T follicular helper cell (primary cell): ENCODE measurements around the gene GATA1.
A peak's percentile ranks its signal among the peaks of the same experiment; 100 is the strongest.

Source experiments
- DNase-seq: peaks from one replicate; pipeline ENCODE4 v3.0.0-alpha.2; 2020; ENCODE audit warnings: low read depth

The GATA1 gene

DNA sequence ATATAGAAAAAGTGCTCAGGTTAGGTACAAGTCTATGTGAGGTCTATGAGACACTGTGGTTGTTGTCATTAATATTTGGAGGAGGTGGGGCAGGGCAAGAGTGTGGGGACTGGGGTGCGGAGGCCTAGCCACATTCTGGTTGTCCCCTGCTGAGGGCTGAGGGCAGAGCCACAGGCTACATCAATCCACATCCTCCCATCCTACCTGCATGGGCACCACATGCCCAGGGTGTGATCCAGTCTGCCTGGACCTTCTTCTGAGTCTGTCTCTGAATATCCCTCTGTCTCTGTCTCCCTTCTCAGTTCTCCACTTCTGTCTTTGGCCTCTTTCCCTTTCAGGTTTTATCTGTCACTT is 1.2 kb upstream of the GATA1 start:
- DNase-seq = no peak

DNA sequence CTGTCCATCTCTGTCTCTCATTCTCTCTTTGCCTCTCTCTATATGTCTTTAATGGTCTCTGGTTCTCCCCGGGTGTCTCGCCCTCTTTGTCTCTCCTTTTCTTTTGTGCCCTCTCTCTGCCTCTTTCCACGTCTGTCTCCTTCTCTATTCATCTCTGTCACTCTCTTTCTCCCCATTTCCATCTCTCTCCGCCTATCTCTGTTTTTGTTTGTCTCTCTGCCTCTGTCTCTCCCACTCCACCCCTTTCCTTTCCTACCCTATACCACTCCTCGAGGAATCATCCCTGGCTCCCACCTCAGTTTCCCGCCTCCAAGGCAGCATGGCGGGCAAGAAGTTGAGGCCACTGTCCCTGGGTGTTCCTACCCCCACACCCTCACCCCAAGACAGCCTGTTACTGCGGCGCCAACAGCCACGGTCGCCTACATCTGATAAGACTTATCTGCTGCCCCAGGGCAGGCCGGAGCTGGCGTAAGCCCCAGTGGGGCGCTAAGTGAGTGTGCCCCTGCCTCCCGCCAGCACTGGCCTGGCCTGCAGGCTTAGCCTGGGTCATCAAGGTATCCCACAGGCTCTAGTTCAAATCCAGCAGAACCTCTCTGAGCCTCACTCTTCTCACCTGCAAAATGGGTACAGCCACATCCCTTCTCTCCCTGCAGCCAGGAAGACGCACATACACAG is 713 bp upstream of the GATA1 start:
- DNase-seq = no peak

DNA sequence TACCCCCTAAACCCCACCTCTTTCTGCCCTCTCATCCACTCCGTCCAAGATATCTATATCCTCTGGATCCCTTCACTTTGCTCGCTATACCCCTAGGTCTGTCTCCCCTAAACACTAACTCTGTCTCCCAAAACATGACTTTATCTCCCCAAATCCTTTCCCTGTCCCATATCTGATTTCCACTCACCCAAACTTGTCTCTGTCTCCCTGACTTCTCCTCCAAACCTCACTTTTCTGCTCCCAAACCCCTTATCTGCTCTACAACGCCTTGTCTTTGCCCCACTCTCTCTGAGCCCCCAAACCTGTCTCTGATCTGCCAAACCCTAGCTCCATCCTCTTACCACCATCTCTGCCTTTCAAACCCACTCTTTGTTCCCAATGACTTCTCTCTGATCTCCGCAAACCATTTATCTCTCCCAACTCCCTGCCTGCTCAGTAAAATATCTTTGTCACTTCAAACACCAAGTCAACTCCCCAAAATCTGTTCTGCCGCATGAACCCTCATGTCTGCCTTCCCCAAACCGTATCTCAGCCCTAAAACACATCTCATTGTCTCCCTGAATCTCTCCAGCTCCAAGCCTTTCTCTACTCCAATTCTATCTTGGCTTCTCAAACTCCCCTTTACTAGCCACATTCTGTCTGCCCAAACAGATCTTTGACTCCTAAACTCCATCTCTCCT is 575 bp downstream of the GATA1 start:
- no peak for DNase-seq

DNA sequence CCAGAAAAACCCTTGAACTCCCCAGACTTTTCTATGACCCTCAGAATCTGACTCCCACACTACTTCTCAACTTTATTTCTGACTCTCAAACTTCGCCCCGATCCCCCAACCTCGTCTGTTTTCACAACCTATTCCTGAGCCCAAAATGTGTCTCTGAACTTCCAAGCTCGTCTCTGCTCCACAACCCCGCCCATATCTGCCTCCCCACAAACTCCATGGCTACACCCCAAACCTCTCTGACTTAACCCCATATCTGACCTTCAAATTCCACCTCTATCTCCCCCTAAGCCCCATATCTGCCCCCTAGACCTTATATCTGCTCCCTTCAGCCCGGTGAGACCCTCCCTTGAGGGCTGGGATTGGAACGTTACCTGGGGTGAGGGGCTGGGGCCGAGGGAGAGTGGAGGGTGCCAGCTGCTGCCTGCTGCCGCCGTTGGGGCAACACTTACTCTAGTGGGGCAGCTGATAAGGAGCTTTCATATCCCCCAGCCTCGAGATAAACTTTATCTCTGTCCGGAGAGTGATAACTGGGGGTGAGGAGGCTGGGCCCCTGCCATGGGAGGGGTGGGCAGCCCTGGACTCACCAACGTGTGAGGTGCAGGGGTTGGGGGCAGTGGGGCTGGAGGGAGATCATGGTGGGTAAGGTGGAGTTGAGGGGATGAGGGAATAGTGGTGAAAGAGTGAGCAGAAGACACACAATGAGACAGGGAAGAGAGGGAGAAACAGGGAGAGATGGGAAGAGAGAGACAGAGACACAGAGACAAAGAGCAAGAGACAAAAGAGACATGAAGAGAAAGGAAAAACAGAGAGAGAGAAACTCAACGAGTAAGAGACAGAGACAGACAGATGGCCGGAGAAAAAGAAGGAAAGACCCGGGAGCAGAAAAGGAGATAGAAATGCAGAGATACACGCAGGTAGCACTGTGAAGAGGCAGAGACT is 1.4 kb downstream of the GATA1 start:
- DNase-seq = no peak

DNA sequence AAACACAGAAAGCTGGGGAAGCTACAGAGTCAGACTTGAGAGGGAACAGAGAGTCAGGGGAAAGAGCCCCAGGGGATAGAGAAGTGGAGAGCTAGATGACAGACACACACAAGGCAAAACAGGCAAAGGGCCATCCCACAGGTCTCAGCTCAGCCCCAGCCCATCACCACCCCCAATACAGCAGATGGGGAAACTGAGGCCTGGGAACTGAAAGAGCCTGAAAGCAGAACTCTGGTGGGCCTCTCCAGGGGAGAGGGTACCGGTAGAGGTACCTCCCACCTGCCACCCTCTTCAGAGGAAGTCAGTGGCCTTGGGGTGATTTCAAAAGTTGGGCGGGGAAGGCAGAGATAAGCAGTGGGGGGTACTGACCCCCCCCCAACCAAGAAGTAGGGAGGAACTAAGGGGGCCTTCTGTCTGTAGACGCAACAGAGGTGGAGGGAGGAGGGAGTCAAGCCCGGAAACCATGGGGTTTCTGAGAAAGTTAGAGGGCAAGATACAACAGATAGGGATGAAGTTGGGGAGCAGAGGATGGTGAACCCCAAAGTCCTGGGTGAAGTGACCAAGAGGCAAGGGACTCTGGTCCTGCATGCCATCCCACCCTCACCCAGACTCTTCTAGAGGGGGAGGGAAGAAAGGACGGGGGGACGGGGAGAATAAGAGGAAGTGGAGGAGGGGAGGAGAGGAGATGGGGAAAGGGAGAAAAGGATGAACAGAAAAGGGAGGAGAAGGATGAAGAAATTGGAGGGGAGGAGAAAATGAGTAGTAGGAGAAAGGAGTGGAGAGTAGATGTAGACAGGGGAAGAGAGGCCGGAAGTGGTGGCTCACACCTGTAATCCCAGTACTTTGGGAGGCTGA is 3.2 kb downstream of the GATA1 start:
- DNase-seq = no peak

DNA sequence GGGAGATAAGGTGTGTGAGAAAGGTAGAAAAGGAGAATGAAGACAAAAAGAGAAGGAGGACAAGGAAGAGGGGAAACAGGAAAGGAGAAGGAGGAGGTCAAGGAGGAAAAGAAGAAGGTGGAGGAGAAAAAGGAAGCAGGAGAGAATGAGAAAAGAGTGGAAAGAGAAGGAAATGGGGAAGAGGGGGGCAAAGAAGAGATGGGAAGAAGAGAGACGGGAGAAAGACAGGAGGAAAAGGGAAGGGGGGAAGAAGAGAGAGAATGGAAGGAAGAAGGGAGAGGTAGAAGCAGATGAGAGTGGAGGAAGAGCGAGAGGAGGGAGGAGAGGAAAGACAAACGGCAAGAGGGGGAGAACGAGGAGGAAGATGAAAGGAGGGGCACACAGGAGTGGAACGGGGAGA is 4.1 kb downstream of the GATA1 start:
- DNase-seq = no peak

DNA sequence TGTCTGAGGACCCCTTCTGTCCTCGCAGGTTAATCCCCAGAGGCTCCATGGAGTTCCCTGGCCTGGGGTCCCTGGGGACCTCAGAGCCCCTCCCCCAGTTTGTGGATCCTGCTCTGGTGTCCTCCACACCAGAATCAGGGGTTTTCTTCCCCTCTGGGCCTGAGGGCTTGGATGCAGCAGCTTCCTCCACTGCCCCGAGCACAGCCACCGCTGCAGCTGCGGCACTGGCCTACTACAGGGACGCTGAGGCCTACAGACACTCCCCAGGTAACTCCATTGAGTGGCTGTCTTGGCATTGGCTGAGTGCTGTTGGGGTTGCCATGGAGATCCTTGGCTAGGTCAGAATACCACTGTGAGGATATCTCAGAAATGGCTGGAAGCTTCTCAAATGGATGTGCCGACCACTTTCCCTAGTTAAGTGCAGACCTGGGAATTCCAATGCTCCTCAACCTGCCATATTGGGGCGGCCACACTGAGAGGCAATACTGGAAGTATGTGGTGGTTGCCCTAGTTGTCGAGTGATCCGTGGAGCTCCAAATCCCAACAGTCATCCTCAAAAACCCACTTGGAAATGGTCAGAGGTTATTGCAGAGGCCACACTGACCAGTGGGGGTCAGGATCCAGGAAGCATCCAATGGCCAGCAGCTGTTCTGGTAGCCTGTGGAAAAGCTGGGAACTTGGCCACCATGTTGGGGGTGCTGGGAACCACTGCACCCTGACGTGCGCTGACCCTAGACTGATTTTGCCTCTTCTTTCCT is 4.9 kb downstream of the GATA1 start:
- DNase-seq = no peak

DNA sequence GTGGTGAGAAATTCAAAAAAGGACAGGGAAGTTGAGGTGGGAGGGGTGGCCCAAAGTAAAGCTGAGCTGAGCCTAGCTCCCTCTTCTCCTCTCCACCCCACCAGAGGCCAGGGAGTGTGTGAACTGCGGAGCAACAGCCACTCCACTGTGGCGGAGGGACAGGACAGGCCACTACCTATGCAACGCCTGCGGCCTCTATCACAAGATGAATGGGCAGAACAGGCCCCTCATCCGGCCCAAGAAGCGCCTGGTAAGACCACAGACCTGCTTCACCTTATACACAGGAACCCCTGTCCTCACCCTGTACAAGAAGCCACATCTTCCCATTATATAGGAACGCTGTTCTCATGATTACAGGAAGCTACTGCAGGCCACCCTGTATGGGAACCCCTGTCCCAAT is 5.8 kb downstream of the GATA1 start:
- DNase-seq = no peak

DNA sequence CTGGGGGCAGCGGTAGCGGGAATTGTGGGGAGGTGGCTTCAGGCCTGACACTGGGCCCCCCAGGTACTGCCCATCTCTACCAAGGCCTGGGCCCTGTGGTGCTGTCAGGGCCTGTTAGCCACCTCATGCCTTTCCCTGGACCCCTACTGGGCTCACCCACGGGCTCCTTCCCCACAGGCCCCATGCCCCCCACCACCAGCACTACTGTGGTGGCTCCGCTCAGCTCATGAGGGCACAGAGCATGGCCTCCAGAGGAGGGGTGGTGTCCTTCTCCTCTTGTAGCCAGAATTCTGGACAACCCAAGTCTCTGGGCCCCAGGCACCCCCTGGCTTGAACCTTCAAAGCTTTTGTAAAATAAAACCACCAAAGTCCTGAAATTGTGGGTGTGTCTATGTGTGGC is 7.5 kb downstream of the GATA1 start:
- no peak for DNase-seq

DNA sequence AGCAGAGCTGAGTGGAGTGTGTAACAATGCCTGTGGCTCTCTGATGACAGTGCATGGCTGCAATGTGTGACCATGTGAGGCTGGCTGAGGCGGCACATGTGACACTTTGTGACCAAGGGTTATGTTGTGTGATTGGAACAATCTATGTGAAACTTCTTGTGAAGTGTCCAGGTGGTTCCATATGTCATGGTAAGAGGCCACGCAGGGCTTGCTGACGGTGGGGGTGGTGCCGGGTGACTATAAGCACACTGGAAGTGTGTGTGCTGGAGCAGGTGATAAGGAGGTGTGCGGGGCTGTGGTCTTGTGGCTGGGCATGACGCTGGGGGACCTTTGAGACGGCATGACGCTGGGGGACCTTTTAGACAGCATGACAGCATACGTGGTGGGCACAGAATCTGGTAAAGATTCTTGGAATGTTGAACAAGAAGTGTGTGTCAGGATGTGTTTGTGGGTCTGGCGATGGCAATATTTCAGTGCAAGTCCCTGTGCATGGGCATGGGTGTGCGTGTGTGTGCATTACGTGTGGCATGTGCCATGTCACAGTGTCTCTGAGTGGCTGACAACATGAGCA is 8.0 kb downstream of the GATA1 start:
- no peak for DNase-seq

DNA sequence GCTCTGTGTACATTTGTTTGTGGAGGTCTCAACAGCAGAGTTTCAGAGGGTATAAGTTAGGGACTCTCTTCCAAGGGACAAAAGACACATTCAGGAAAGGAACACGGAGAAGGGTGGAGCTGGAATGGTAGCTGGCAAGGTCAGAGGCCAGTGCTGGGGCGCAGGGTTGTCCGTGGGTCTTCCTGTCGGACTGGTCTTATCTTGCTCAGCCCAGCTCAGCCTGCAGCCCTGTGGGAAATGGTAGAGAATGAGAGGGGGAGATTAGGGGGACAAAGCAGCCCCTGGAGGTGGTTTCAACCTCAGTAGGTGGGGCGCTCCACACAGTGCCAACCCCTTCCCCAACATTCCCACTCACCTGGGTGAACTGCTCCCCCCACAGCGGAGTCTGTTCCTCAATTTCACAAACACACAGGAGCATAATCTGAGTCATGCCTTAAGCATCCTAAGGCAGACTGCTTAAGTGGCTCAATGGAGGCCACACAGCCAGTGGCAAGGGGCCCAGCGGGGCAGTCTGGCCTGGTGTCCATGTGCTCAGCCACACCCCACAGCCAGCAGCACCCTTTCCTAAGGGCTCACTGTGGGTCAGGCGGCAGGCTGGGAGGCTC is 8.6 kb downstream of the GATA1 start:
- DNase-seq = no peak

DNA sequence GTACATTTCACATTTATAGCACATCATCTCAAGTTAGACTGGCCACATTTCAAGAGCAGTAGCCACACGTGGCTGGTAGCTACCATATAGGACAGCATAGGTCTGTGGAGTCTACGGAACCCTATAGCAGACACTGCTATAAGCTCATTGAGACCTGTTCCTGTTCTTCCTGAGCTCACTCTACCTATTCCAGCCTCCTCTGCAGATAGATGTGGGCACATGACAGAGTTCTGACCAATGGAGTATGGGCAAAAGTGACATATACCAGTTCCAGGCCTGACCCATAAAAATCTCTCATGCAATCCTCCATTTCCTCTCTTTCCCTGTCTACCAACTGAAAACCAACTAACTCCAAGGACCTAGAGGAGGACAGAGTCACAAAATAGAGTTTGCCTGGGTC is 11.9 kb downstream of the GATA1 start:
- no peak for DNase-seq

DNA sequence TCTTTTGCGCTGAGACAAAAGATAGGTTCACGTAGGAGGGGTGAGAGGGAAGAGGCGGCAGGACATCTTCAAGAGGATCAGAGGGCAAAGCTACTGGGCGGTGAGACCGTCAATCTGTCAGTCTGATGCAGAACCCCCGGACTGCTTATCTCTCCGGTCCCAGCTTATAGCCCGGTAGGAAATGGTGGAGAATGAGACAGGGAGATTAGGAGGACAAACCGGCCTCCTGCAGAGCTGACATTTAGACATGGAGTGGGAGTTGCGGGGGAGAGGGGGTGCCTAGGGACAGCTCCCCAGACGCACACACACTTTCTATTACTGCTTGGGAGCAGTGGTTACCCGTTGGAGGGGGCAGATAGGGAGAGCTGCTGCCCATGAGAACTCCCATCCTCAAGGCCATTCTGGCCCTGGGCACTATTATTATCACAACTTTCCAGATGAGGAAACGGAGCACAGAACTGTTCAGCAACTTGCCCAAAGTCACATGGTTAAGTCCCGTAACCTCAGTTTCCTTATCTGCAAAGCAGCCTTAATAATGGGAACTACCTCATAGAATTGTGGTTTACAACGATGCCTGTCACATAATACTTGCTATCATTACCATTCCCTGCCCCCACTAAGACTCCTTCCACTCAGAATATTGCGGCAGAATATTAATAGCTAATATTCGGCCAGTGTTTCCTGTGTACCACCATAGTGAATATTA is 14.3 kb downstream of the GATA1 start:
- no peak for DNase-seq

DNA sequence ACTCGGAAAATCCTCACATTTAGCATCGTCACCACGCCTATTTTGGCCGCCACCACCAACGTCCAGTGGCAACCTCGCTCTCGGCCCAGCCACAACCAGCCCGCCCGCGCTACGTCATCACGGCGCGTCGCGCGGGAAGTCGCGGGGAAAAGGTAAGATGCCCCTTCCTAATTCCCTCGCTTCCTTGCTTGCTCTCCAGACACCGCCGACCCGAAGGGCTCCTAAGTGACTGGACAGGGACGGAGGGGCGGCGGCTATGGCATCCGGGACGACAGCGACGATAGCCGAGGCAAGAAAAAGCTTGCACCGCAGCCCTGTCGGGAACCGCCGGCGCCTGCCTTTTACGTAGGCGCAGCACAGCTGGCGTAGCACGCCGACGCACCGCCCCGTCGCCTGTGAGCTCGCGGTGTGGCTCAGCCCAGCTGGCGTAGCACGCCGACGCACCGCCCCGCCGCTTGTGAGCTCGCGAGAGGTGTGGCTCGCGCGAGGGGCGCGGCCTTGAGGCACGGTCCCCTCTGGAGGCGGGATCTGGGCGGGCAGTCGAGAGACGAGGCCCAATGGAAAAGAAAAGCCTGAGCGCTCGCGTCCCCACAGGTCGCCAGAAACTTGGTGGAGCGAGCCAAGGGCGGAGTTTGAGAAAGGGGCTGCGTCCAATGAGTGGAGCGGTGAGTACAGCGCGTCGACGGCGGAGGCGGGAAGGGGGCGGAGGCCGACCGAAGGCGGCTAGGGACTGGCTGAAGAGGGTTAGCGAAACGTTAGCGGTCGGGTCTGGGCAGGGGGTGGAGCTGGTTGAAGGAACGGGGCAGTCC is 15.1 kb downstream of the GATA1 start, which contains the start of gene HDAC6:
Gene HDAC6 (plus strand): TSS at position 788 of the 809 bp plus-strand sequence. CDS start 626 bp downstream, outside the sequence.
- peak; percentile 91 for DNase-seq

DNA sequence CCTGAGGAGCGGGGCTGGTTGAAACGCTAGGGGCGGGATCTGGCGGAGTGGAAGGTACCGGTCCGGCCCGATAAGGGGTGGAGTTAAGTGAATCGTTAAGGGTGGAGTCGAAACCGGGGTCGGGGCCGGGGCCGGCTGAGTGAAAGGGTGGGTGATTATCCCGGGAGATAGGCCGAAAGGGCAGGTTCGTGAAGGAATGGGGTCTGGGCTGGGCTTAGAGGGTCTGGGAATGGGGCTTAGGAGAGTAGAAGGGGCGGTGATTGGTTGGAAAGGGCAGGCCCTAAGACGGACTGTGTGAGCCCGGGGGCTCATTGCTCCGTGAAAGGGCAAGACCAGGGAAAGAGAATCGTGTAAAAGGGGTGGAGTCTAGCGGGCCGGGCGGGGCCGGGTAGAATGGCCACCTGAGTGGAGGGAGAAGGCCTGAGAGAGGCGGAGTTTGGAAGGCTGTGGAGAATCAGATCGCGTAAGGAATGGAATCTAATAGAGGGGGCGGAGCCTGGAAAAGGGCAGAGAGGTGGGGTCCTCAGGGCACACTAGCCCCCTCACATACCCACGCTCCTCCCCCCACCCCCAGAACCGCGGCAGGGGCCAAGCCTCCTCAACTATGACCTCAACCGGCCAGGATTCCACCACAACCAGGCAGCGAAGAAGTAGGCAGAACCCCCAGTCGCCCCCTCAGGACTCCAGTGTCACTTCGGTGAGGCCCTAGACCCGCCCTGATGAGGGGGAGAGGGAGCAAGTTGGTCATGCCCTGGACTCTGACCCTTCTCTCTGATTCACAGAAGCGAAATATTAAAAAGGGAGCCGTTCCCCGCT is 15.9 kb downstream of the GATA1 start:
- peak; percentile 24 for DNase-seq

DNA sequence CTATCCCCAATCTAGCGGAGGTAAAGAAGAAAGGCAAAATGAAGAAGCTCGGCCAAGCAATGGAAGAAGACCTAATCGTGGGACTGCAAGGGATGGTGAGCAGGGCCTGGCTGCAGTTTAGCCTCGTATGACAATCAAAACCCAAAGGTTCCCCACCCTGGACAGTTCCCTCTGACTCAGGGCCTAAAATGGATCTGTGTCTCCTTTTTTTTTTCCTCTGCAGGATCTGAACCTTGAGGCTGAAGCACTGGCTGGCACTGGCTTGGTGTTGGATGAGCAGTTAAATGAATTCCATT is 16.5 kb downstream of the GATA1 start:
- no peak for DNase-seq

DNA sequence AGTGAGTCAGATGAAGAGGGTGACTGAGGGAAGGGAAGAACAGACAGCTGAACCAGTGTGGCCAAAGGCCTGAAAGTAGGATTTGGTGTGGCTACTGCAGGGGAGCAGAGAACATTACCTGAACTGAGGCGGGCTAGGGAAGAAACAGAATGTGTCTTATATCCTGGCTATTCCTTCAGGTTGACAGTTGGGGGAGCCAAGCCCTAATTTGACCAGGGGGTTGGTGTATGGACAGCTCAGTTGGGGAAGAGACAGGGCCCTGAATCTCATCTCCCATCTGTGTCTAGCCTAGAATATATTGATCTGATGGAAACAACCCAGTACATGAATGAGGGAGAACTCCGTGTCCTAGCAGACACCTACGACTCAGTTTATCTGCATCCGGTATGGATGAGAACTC is 19.7 kb downstream of the GATA1 start:
- DNase-seq = no peak

DNA sequence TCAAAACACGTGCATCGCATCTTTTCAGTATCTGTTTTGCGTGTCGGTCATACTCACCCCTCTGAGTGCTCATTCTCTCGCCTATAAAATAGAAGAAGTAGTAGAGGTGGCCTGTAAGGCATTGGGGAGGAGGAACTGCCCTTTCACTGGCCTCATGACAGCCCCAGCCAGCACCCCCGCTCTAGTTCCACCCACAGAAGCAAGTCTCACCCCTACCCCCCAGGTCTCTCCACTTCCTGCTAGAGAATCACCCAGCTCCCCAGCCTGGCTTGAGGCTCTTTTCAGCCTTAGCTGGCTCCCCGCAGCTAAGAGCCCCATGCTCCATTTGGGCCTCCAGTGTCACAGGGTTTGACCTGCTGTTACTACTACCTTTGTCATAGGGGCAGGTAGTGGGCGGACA is 27.3 kb downstream of the GATA1 start:
- DNase-seq = no peak
